WTC11 (cell line): Measurements from ENCODE around the gene CD300LG. TPM values are rescaled to one million over a fixed set of nuclear protein-coding genes. Genes with fewer than 3 reads are reported as not detected.

ENCODE experiments used
- ATAC-seq: fragments of 200-7000 bp; cut with Tn5 transposase; 2 replicates; pipeline ENCODE4 v1.10.0; 2021; ENCODE audit warnings: mild to moderate bottlenecking, moderate library complexity
- CTCF ChIA-PET: fragments of 300-600 bp; sonication (Branson Sonifier 250); formaldehyde crosslinking; loops from one replicate; lab custom pipeline; 2021; ENCODE audit warnings: antibody characterized with exemption; lab: Charles Lee
- POLR2A ChIA-PET: fragments of 350-600 bp; sonication (Branson Sonifier 250); formaldehyde crosslinking; loops from one replicate; lab custom pipeline; 2021; ENCODE audit warnings: antibody characterized with exemption; lab: Charles Lee
- DNase-seq: peaks from one replicate; pipeline ENCODE4 v3.0.0; 2021; ENCODE audit warnings: low spot score
- H3K27ac Mint-ChIP-seq: 2 replicates; pipeline ENCODE4 v1.8.0; 2021; ENCODE audit warnings: mixed read lengths
- H3K27me3 Mint-ChIP-seq: 2 replicates; pipeline ENCODE4 v1.8.0; 2021; ENCODE audit warnings: low read depth, mild to moderate bottlenecking, moderate library complexity, mixed read lengths
- H3K36me3 Mint-ChIP-seq: 2 replicates; pipeline ENCODE4 v1.8.0; 2021; ENCODE audit warnings: mixed read lengths
- H3K4me1 Mint-ChIP-seq: 2 replicates; pipeline ENCODE4 v1.8.0; 2022; ENCODE audit warnings: mixed read lengths
- H3K4me3 Mint-ChIP-seq: 2 replicates; pipeline ENCODE4 v1.8.0; 2021; ENCODE audit warnings: mild to moderate bottlenecking, moderate library complexity, mixed read lengths
- H3K9me3 Mint-ChIP-seq: 2 replicates; pipeline ENCODE4 v1.8.0; 2021; ENCODE audit warnings: mixed read lengths
- ARID4B ChIP-seq: sonication (generic); formaldehyde crosslinking; IDR thresholded peaks from 2 replicates; pipeline ENCODE4 v1.8.0; 2023; ENCODE audit warnings: missing genetic modification reagents, mild to moderate bottlenecking, borderline replicate concordance
- CREB1 ChIP-seq: sonication (generic); formaldehyde crosslinking; IDR thresholded peaks from 2 replicates; pipeline ENCODE4 v1.8.0; 2023; ENCODE audit warnings: mild to moderate bottlenecking, missing genetic modification reagents
- HMGXB4 ChIP-seq: sonication (generic); formaldehyde crosslinking; IDR thresholded peaks from 2 replicates; pipeline ENCODE4 v1.8.1; 2023; ENCODE audit warnings: mild to moderate bottlenecking, moderate library complexity, missing genetic modification reagents
- IRF1 ChIP-seq: sonication (generic); formaldehyde crosslinking; IDR thresholded peaks from 2 replicates; pipeline ENCODE4 v1.8.0; 2023; ENCODE audit warnings: missing genetic modification reagents
- SP1 ChIP-seq: sonication (generic); formaldehyde crosslinking; conservative IDR thresholded peaks from 2 replicates; pipeline ENCODE4 v1.8.1; 2022; ENCODE audit warnings: missing genetic modification reagents
- TEAD1 ChIP-seq: sonication (generic); formaldehyde crosslinking; IDR thresholded peaks from 2 replicates; pipeline ENCODE4 v1.8.0; 2022; ENCODE audit warnings: mild to moderate bottlenecking, missing genetic modification reagents
- USF2 ChIP-seq: sonication (generic); formaldehyde crosslinking; IDR thresholded peaks from 2 replicates; pipeline ENCODE4 v1.8.1; 2023; ENCODE audit warnings: mild to moderate bottlenecking, missing genetic modification reagents, moderate library complexity
- ZNF416 ChIP-seq: fragments of 250-450 bp; sonication (Bioruptor Pico); IDR thresholded peaks from 2 replicates; pipeline ENCODE4 v1.9.0; 2021; ENCODE audit warnings: mild to moderate bottlenecking, inconsistent platforms
- ZNF423 ChIP-seq: fragments of 250-450 bp; sonication (Bioruptor Pico); IDR thresholded peaks from 2 replicates; pipeline ENCODE4 v2.1.2; 2022; ENCODE audit warnings: mild to moderate bottlenecking, moderate library complexity
- ZNF532 ChIP-seq: fragments of 250-450 bp; sonication (Bioruptor Pico); IDR thresholded peaks from 2 replicates; pipeline ENCODE4 v1.9.0; 2021; ENCODE audit warnings: mild to moderate bottlenecking, borderline replicate concordance
- ZSCAN18 ChIP-seq: fragments of 250-450 bp; sonication (Bioruptor Pico); IDR thresholded peaks from 2 replicates; pipeline ENCODE4 v2.1.2; 2022; ENCODE audit warnings: mild to moderate bottlenecking, moderate library complexity
- total RNA-seq: library from RNA; stranded (reverse); gene quantifications from 3 replicates; pipeline ENCODE4 v1.2.3, GENCODE V29; 2021

Gene CD300LG
- total RNA-seq, 1 experiment from 2014 or later = not detected

GRCh38 chr17:43857141-43857540, 10.2 kb downstream of the CD300LG start (continued):
- no peak for TF ChIP-seq CREB1 (CRISPR knock-in tag)
- no peak for TF ChIP-seq ZNF532 (CRISPR knock-in tag)
- TF ChIP-seq IRF1 (CRISPR knock-in tag) = no peak
- no peak for TF ChIP-seq HMGXB4 (CRISPR knock-in tag)
- TF ChIP-seq USF2 (CRISPR knock-in tag) = no peak
- no peak for TF ChIP-seq ZNF423 (CRISPR knock-in tag)
- TF ChIP-seq TEAD1 = no peak
- no peak for TF ChIP-seq ARID4B
- TF ChIP-seq, all 79 proteins: peak for 0

GRCh38 chr17:43857957-43858600, 11.1 kb downstream of the CD300LG start:
- no peak for TF ChIP-seq ZSCAN18 (CRISPR knock-in tag)
- TF ChIP-seq SP1 (CRISPR knock-in tag) = no peak
- no peak for TF ChIP-seq ZNF532 (CRISPR knock-in tag)
- TF ChIP-seq ZNF416 (CRISPR knock-in tag) = no peak
- DNase-seq = no peak
- H3K27ac Mint-ChIP-seq = no peak overlapping the region
- no peaks in the 10 kb centered on the region for H3K36me3 Mint-ChIP-seq
- no peaks in the 10 kb centered on the region for H3K9me3 Mint-ChIP-seq
- CTCF ChIA-PET = interaction anchor here (0.5 to 4.8 kb wide), 5 partner anchors 9 to 282 kb away, joined by 3 to 43 read pairs (median 4); partner anchors contain the start of gene CD300LG
- no peak overlapping the region for H3K4me3 Mint-ChIP-seq
- H3K27me3 Mint-ChIP-seq = 0 out of 2 replicates have a peak, but pooled peaks cover 4% of the 10 kb centered on the region
- H3K4me1 Mint-ChIP-seq = no peaks in the 10 kb centered on the region
- ATAC-seq = no peak
- POLR2A ChIA-PET = interaction anchor here (0.6 kb wide), 1 partner anchor 297 kb away, joined by 7 read pairs; no protein-coding TSS in a partner anchor
